ENCODE data around the gene KCNN3. TPM values are rescaled to one million over a fixed set of nuclear protein-coding genes. Genes with fewer than 3 reads are reported as not detected.

The KCNN3 gene
- total RNA-seq, 1 experiment from 2014 or later: 0.26 TPM

- Histone ChIP-seq H2AFZ (ENCODE audit: low read length) (no peak overlapping the region), H3K79me2 (ENCODE audit: low read length) (no peaks in the 10 kb centered on the region), H3K9me2 (replicated peaks; ENCODE audit: low read length) (no peaks in the 10 kb centered on the region), H4K20me1 (ENCODE audit: low read length) (no peaks in the 10 kb centered on the region), H3K36me3 (ENCODE audit: low read depth, low read length) (no peaks in the 10 kb centered on the region), H3K27me3 (ENCODE audit: low read length) (peaks cover 94% of the 10 kb centered on the region), H3K4me3 (ENCODE audit: low read length) (no peak overlapping the region), H3K27ac (ENCODE audit: low read length) (no peak overlapping the region), H3K9ac (ENCODE audit: low read length) (no peak overlapping the region), H3K4me1 (ENCODE audit: insufficient read depth, low read length) (no peaks in the 10 kb centered on the region), H3K4me2 (ENCODE audit: low read length) (no peak overlapping the region), H3F3A (ENCODE audit: low read length, unreplicated experiment) (no peaks in the 10 kb centered on the region), H3K9me3 (ENCODE audit: low read length) (no peaks in the 10 kb centered on the region)
- ChIA-PET CTCF (no interaction called here), POLR2A (ENCODE audit: unreplicated experiment) (no interaction called here)
- BruUV-seq (replicated peaks): no TSS peak
- TF ChIP-seq EZH2phosphoT487 (IDR thresholded peaks at IDR 0.05; ENCODE audit: borderline replicate concordance, low read length) (no peak), EZH2 (IDR thresholded peaks at IDR 0.05; ENCODE audit: low read length, unreplicated experiment) (no peak), CTCF (conservative IDR thresholded peaks at IDR 0.05; ENCODE audit: low read depth, low read length) (no peak)
- ATAC-seq (no peak), DNase-seq (no peak)
- intact Hi-C loops (cut with micrococcal nuclease): no loop called here
These were observed 72.9 kb downstream of the KCNN3 start for GRCh38 chr1:154797175-154797574.

- ChIA-PET CTCF (no interaction called here), POLR2A (ENCODE audit: unreplicated experiment) (no interaction called here)
- Histone ChIP-seq H3K27ac (ENCODE audit: low read length) (no peak overlapping the region), H2AFZ (ENCODE audit: low read length) (no peak overlapping the region), H3K9me2 (replicated peaks; ENCODE audit: low read length) (no peaks in the 10 kb centered on the region), H3K4me2 (ENCODE audit: low read length) (no peak overlapping the region), H3K36me3 (ENCODE audit: low read depth, low read length) (no peaks in the 10 kb centered on the region), H3F3A (ENCODE audit: low read length, unreplicated experiment) (no peaks in the 10 kb centered on the region), H4K20me1 (ENCODE audit: low read length) (no peaks in the 10 kb centered on the region), H3K9ac (ENCODE audit: low read length) (no peak overlapping the region), H3K27me3 (ENCODE audit: low read length) (peaks cover 87% of the 10 kb centered on the region), H3K79me2 (ENCODE audit: low read length) (no peaks in the 10 kb centered on the region), H3K9me3 (ENCODE audit: low read length) (no peaks in the 10 kb centered on the region), H3K4me1 (ENCODE audit: insufficient read depth, low read length) (peaks cover 7% of the 10 kb centered on the region), H3K4me3 (ENCODE audit: low read length) (no peak overlapping the region)
- DNase-seq (no peak), ATAC-seq (no peak)
- TF ChIP-seq EZH2 (IDR thresholded peaks at IDR 0.05; ENCODE audit: low read length, unreplicated experiment) (no peak), EZH2phosphoT487 (IDR thresholded peaks at IDR 0.05; ENCODE audit: borderline replicate concordance, low read length) (no peak), CTCF (conservative IDR thresholded peaks at IDR 0.05; ENCODE audit: low read depth, low read length) (no peak)
- BruUV-seq (replicated peaks): no TSS peak
- intact Hi-C loops (cut with micrococcal nuclease): no loop called here
These were observed 73.7 kb downstream of the KCNN3 start for GRCh38 chr1:154796303-154796892.

- no peak for ATAC-seq
- Histone ChIP-seq H3K36me3 (ENCODE audit: low read depth, low read length) (no peaks in the 10 kb centered on the region), H3F3A (ENCODE audit: low read length, unreplicated experiment) (no peaks in the 10 kb centered on the region), H3K4me3 (ENCODE audit: low read length) (no peak overlapping the region), H2AFZ (ENCODE audit: low read length) (no peak overlapping the region), H3K9ac (ENCODE audit: low read length) (no peak overlapping the region), H3K79me2 (ENCODE audit: low read length) (no peaks in the 10 kb centered on the region), H3K27ac (ENCODE audit: low read length) (no peak overlapping the region), H3K27me3 (ENCODE audit: low read length) (peaks cover 69% of the 10 kb centered on the region), H3K9me3 (ENCODE audit: low read length) (no peaks in the 10 kb centered on the region), H3K4me2 (ENCODE audit: low read length) (no peak overlapping the region), H3K4me1 (ENCODE audit: insufficient read depth, low read length) (peaks cover 9% of the 10 kb centered on the region), H3K9me2 (replicated peaks; ENCODE audit: low read length) (no peaks in the 10 kb centered on the region), H4K20me1 (ENCODE audit: low read length) (no peaks in the 10 kb centered on the region)
- TF ChIP-seq EZH2 (IDR thresholded peaks at IDR 0.05; ENCODE audit: low read length, unreplicated experiment) (no peak), CTCF (conservative IDR thresholded peaks at IDR 0.05; ENCODE audit: low read depth, low read length) (no peak), EZH2phosphoT487 (IDR thresholded peaks at IDR 0.05; ENCODE audit: borderline replicate concordance, low read length) (no peak)
- BruUV-seq (replicated peaks): no TSS peak
- ChIA-PET CTCF (interaction anchor here (0.5 kb wide), 1 partner anchor 64 kb away, joined by 5 read pairs; no protein-coding TSS in a partner anchor), POLR2A (ENCODE audit: unreplicated experiment) (no interaction called here)
- no peak for DNase-seq
- intact Hi-C loops (cut with micrococcal nuclease): no loop called here
These were observed 75.5 kb downstream of the KCNN3 start for GRCh38 chr1:154794608-154795007.
